ENCODE data around the gene MAPK8. TPM values are rescaled to one million over a fixed set of nuclear protein-coding genes. Genes with fewer than 3 reads are reported as not detected.

The MAPK8 gene
- total RNA-seq, 1 experiment from 2014 or later: 52.9 TPM

- H3K27ac Mint-ChIP-seq: peak overlapping the region; percentile 85
- peak overlapping the region; percentile 56 for H3K4me3 Mint-ChIP-seq
- no peak for TF ChIP-seq NR1H2 (CRISPR knock-in tag; IDR thresholded peaks at IDR 0.05)
- no peak for TF ChIP-seq RELA (CRISPR knock-in tag; IDR thresholded peaks at IDR 0.05; ENCODE audit: borderline replicate concordance)
- no peak for TF ChIP-seq GTF2I (CRISPR knock-in tag; conservative IDR thresholded peaks at IDR 0.05)
- no peak for TF ChIP-seq KAT7 (CRISPR knock-in tag; IDR thresholded peaks at IDR 0.05; ENCODE audit: borderline replicate concordance)
- no peak for TF ChIP-seq CTCF (IDR thresholded peaks at IDR 0.05)
- no peak for TF ChIP-seq CREM (CRISPR knock-in tag; IDR thresholded peaks at IDR 0.05)
- TF ChIP-seq, protein P1, sequence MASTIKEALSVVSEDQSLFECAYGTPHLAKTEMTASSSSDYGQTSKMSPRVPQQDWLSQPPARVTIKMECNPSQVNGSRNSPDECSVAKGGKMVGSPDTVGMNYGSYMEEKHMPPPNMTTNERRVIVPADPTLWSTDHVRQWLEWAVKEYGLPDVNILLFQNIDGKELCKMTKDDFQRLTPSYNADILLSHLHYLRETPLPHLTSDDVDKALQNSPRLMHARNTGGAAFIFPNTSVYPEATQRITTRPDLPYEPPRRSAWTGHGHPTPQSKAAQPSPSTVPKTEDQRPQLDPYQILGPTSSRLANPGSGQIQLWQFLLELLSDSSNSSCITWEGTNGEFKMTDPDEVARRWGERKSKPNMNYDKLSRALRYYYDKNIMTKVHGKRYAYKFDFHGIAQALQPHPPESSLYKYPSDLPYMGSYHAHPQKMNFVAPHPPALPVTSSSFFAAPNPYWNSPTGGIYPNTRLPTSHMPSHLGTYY (CRISPR knock-in tag; IDR thresholded peaks at IDR 0.05): 0 out of 2 replicates have a peak, but pooled peaks have one; percentile 27
- TF ChIP-seq PREB (CRISPR knock-in tag; IDR thresholded peaks at IDR 0.05; ENCODE audit: borderline replicate concordance): no peak
- TF ChIP-seq CDX4 (CRISPR knock-in tag; IDR thresholded peaks at IDR 0.05; ENCODE audit: borderline replicate concordance): no peak
- peaks cover 24% of the 10 kb centered on the region for H3K4me1 Mint-ChIP-seq
- peaks cover 22% of the 10 kb centered on the region for H3K27me3 Mint-ChIP-seq (ENCODE audit: low read depth)
- no peak for ATAC-seq
- H3K9me3 Mint-ChIP-seq: no peaks in the 10 kb centered on the region
- no peak for DNase-seq (ENCODE audit: low spot score)
- H3K36me3 Mint-ChIP-seq: no peaks in the 10 kb centered on the region
- ChIA-PET CTCF (interaction anchor here (0.8 to 1.1 kb wide), 3 partner anchors 15 to 54 kb away, joined by 4 to 5 read pairs (median 5); no protein-coding TSS in a partner anchor), POLR2A (no interaction called here)
Observed at GRCh38 chr10:48305905-48306264, 592 bp upstream of the MAPK8 start.

- TF ChIP-seq TCF7 (CRISPR knock-in tag; IDR thresholded peaks at IDR 0.05; ENCODE audit: low read depth) (0 out of 2 replicates have a peak, but pooled peaks have one; percentile 4), NFE2L1 (CRISPR knock-in tag; IDR thresholded peaks at IDR 0.05) (no peak), FOXK1 (CRISPR knock-in tag; IDR thresholded peaks at IDR 0.05) (0 out of 2 replicates have a peak, but pooled peaks have one; percentile 7)
- H3K36me3 Mint-ChIP-seq: no peaks in the 10 kb centered on the region
- H3K9me3 Mint-ChIP-seq: no peaks in the 10 kb centered on the region
- peak overlapping the region; percentile 75 for H3K4me3 Mint-ChIP-seq
- H3K4me1 Mint-ChIP-seq: peaks cover 20% of the 10 kb centered on the region
- CTCF ChIA-PET: no interaction called here
- DNase-seq (ENCODE audit: low spot score) (no peak), ATAC-seq (peak; percentile 17)
- POLR2A ChIA-PET: no interaction called here
- peak overlapping the region; percentile 57 for H3K27ac Mint-ChIP-seq
- peaks cover 22% of the 10 kb centered on the region for H3K27me3 Mint-ChIP-seq (ENCODE audit: low read depth)
Observed at GRCh38 chr10:48306870-48307710, 613 bp downstream of the MAPK8 start.

DNA sequence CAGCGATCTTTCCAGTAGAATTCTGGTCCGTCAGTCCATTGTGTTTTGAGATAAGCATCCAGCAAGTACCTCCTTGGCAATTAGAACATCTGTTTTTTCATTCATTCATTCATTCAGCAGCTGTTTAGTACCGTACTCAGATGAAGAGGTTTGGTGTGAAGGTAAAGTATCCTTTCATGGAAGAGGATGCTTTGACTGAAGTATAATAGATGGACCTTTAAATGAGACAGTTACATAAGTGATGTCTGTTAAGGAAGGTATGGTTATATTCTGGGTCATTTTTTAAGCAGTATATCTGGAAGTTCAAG, 1.2 kb downstream of the MAPK8 start:
- Mint-ChIP-seq H3K9me3 (no peaks in the 10 kb centered on the region), H3K27ac (peak overlapping the region; percentile 57), H3K4me1 (peaks cover 20% of the 10 kb centered on the region), H3K4me3 (peak overlapping the region; percentile 75), H3K36me3 (no peaks in the 10 kb centered on the region), H3K27me3 (ENCODE audit: low read depth) (peaks cover 22% of the 10 kb centered on the region)
- CTCF ChIA-PET: no interaction called here
- DNase-seq (ENCODE audit: low spot score) (no peak), ATAC-seq (no peak)
- POLR2A ChIA-PET: no interaction called here
- TF ChIP-seq ZNF263 (CRISPR knock-in tag; IDR thresholded peaks at IDR 0.05; ENCODE audit: low read depth) (no peak), ETV6 (CRISPR knock-in tag; IDR thresholded peaks at IDR 0.05) (no peak), CREM (CRISPR knock-in tag; IDR thresholded peaks at IDR 0.05) (no peak), ATF1 (CRISPR knock-in tag; IDR thresholded peaks at IDR 0.05) (no peak), EMX1 (CRISPR knock-in tag; IDR thresholded peaks at IDR 0.05) (no peak), ZNF281 (CRISPR knock-in tag; IDR thresholded peaks at IDR 0.05) (no peak), ZNF416 (CRISPR knock-in tag; IDR thresholded peaks at IDR 0.05) (no peak), GTF2I (CRISPR knock-in tag; conservative IDR thresholded peaks at IDR 0.05) (no peak), NFYB (CRISPR knock-in tag; conservative IDR thresholded peaks at IDR 0.05; ENCODE audit: low read depth) (no peak)
- TF ChIP-seq, protein P2, sequence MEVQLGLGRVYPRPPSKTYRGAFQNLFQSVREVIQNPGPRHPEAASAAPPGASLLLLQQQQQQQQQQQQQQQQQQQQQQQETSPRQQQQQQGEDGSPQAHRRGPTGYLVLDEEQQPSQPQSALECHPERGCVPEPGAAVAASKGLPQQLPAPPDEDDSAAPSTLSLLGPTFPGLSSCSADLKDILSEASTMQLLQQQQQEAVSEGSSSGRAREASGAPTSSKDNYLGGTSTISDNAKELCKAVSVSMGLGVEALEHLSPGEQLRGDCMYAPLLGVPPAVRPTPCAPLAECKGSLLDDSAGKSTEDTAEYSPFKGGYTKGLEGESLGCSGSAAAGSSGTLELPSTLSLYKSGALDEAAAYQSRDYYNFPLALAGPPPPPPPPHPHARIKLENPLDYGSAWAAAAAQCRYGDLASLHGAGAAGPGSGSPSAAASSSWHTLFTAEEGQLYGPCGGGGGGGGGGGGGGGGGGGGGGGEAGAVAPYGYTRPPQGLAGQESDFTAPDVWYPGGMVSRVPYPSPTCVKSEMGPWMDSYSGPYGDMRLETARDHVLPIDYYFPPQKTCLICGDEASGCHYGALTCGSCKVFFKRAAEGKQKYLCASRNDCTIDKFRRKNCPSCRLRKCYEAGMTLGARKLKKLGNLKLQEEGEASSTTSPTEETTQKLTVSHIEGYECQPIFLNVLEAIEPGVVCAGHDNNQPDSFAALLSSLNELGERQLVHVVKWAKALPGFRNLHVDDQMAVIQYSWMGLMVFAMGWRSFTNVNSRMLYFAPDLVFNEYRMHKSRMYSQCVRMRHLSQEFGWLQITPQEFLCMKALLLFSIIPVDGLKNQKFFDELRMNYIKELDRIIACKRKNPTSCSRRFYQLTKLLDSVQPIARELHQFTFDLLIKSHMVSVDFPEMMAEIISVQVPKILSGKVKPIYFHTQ (CRISPR knock-in tag; IDR thresholded peaks at IDR 0.05): no peak
